ENCODE measurements around the gene TLCD4. TPM values are rescaled to one million over a fixed set of nuclear protein-coding genes. Genes with fewer than 3 reads are reported as not detected.

The TLCD4 gene
- total RNA-seq, 1 experiment from 2014 or later = 2.0 TPM

- TF ChIP-seq, protein P1, sequence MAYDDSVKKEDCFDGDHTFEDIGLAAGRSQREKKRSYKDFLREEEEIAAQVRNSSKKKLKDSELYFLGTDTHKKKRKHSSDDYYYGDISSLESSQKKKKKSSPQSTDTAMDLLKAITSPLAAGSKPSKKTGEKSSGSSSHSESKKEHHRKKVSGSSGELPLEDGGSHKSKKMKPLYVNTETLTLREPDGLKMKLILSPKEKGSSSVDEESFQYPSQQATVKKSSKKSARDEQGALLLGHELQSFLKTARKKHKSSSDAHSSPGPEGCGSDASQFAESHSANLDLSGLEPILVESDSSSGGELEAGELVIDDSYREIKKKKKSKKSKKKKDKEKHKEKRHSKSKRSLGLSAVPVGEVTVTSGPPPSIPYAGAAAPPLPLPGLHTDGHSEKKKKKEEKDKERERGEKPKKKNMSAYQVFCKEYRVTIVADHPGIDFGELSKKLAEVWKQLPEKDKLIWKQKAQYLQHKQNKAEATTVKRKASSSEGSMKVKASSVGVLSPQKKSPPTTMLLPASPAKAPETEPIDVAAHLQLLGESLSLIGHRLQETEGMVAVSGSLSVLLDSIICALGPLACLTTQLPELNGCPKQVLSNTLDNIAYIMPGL (CRISPR knock-in tag; IDR thresholded peaks at IDR 0.05) = no peak
- no peak for TF ChIP-seq SMAD3 (CRISPR knock-in tag; IDR thresholded peaks at IDR 0.05; ENCODE audit: borderline replicate concordance)
- TF ChIP-seq ZNF671 (CRISPR knock-in tag; IDR thresholded peaks at IDR 0.05) = no peak
- no peak for TF ChIP-seq NR2C2 (CRISPR knock-in tag; IDR thresholded peaks at IDR 0.05)
- TF ChIP-seq ZNF396 (CRISPR knock-in tag; IDR thresholded peaks at IDR 0.05; ENCODE audit: borderline replicate concordance) = no peak
- TF ChIP-seq ELF4 (CRISPR knock-in tag; IDR thresholded peaks at IDR 0.05; ENCODE audit: low read depth) = no peak
- TF ChIP-seq NFE2L1 (CRISPR knock-in tag; IDR thresholded peaks at IDR 0.05) = no peak
- TF ChIP-seq, protein P2, sequence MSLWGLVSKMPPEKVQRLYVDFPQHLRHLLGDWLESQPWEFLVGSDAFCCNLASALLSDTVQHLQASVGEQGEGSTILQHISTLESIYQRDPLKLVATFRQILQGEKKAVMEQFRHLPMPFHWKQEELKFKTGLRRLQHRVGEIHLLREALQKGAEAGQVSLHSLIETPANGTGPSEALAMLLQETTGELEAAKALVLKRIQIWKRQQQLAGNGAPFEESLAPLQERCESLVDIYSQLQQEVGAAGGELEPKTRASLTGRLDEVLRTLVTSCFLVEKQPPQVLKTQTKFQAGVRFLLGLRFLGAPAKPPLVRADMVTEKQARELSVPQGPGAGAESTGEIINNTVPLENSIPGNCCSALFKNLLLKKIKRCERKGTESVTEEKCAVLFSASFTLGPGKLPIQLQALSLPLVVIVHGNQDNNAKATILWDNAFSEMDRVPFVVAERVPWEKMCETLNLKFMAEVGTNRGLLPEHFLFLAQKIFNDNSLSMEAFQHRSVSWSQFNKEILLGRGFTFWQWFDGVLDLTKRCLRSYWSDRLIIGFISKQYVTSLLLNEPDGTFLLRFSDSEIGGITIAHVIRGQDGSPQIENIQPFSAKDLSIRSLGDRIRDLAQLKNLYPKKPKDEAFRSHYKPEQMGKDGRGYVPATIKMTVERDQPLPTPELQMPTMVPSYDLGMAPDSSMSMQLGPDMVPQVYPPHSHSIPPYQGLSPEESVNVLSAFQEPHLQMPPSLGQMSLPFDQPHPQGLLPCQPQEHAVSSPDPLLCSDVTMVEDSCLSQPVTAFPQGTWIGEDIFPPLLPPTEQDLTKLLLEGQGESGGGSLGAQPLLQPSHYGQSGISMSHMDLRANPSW (CRISPR knock-in tag; conservative IDR thresholded peaks at IDR 0.05; ENCODE audit: low read depth) = no peak
- TF ChIP-seq FOXK1 (CRISPR knock-in tag; IDR thresholded peaks at IDR 0.05) = no peak
Measured at GRCh38 chr1:95067568-95067967, 49.6 kb upstream of the TLCD4 start (continued).

DNA sequence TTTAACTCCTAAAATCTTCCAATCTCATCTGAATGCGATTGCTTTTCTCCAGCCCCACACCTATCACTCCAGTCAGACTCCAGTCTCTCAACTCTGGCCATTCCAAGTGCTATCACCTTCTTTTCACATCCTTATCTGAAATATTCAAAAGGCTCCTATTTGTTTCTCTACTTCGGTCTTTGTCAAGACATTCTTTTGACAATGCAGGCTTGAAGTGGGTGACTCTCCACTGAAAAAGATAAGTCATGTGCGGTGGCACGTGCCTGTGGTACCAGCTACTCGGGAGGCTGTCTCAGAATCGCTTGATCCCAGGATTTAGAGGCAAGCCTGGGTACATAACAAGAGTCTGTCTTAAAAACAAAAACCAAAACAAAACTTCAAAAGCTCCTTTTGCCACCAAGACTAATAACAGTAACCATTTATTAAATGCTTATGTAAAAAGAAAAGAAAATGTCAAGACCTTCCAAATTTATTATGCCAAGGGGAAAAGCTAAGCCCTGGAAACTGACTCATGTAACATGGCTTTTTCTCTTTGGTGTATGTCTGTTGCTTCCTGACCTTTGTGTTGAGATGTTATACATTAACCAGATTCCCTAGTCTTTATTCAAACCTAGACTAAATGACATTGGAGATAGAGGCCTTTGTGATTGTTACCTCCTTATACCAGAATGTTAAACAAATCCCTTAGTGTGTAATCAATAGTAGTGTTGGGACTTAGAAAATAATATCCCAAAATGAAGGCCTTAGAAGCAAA, 48.0 kb upstream of the TLCD4 start:
- ChIA-PET CTCF (no interaction called here), POLR2A (no interaction called here)
- Mint-ChIP-seq H3K36me3 (no peaks in the 10 kb centered on the region), H3K9me3 (no peaks in the 10 kb centered on the region), H3K4me3 (no peak overlapping the region), H3K27me3 (ENCODE audit: low read depth) (0 out of 2 replicates have a peak, but pooled peaks cover under 1% of the 10 kb centered on the region), H3K4me1 (peaks cover 9% of the 10 kb centered on the region), H3K27ac (no peak overlapping the region)
- TF ChIP-seq NR2C2 (CRISPR knock-in tag; IDR thresholded peaks at IDR 0.05) (no peak), FOXJ3 (CRISPR knock-in tag; IDR thresholded peaks at IDR 0.05; ENCODE audit: borderline replicate concordance) (no peak), PRDM15 (CRISPR knock-in tag; IDR thresholded peaks at IDR 0.05) (no peak)
- TF ChIP-seq, protein P3, sequence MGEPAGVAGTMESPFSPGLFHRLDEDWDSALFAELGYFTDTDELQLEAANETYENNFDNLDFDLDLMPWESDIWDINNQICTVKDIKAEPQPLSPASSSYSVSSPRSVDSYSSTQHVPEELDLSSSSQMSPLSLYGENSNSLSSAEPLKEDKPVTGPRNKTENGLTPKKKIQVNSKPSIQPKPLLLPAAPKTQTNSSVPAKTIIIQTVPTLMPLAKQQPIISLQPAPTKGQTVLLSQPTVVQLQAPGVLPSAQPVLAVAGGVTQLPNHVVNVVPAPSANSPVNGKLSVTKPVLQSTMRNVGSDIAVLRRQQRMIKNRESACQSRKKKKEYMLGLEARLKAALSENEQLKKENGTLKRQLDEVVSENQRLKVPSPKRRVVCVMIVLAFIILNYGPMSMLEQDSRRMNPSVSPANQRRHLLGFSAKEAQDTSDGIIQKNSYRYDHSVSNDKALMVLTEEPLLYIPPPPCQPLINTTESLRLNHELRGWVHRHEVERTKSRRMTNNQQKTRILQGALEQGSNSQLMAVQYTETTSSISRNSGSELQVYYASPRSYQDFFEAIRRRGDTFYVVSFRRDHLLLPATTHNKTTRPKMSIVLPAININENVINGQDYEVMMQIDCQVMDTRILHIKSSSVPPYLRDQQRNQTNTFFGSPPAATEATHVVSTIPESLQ (CRISPR knock-in tag; IDR thresholded peaks at IDR 0.05) = no peak
- DNase-seq (ENCODE audit: low spot score) = no peak
- ATAC-seq = no peak

DNA sequence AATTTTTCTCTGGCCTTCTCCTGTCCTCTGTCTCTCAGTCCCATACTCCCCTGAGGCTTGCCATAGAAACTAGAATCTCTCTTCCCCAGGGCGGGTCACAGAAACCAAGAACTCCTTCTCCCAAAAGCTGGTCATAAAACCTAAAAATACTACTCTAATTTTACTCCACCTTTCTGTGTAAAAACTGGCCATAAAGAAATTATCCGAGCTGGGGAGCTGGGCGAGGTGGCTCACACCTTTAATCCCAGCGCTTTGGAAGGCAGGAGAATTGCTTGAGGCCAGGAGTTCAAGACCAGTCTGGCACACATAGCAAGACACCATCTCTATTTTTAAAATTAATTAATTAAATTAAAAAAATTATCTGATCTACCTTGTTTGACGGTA, 47.5 kb upstream of the TLCD4 start:
- H3K27me3 Mint-ChIP-seq (ENCODE audit: low read depth) = peaks cover 2% of the 10 kb centered on the region; the same call in 1 of the 2 replicates
- H3K4me3 Mint-ChIP-seq = no peak overlapping the region
- no peaks in the 10 kb centered on the region for H3K36me3 Mint-ChIP-seq
- ChIA-PET CTCF (no interaction called here), POLR2A (no interaction called here)
- H3K27ac Mint-ChIP-seq = no peak overlapping the region
- DNase-seq (ENCODE audit: low spot score) = no peak
- no peak for TF ChIP-seq ZNF317 (CRISPR knock-in tag; IDR thresholded peaks at IDR 0.05; ENCODE audit: borderline replicate concordance, low read depth)
- no peak for TF ChIP-seq ZNF416 (CRISPR knock-in tag; IDR thresholded peaks at IDR 0.05)
- no peak for TF ChIP-seq FOXP1 (CRISPR knock-in tag; IDR thresholded peaks at IDR 0.05; ENCODE audit: borderline replicate concordance)
- TF ChIP-seq SP1 (CRISPR knock-in tag; conservative IDR thresholded peaks at IDR 0.05) = no peak
- TF ChIP-seq RORB (CRISPR knock-in tag; IDR thresholded peaks at IDR 0.05) = no peak
- H3K9me3 Mint-ChIP-seq = no peaks in the 10 kb centered on the region
- ATAC-seq = no peak
- peaks cover 9% of the 10 kb centered on the region for H3K4me1 Mint-ChIP-seq
